B cell (primary cell): ENCODE data around the gene CRELD2. TPM values are rescaled to one million over a fixed set of nuclear protein-coding genes. Genes with fewer than 3 reads are reported as not detected.

Experiments
- ATAC-seq: fragments of 200-7000 bp; cut with Tn5 transposase; one replicate; pipeline ENCODE4 v1.10.0; 2021; ENCODE audit warnings: low read depth, mild to moderate bottlenecking, moderate number of reproducible peaks, moderate library complexity
- CTCF ChIA-PET: fragments of 350-600 bp; sonication (Branson Sonifier 250); formaldehyde crosslinking; loops from one replicate; lab custom pipeline; 2021; ENCODE audit warnings: antibody characterized with exemption, inconsistent platforms; lab: Charles Lee
- POLR2A ChIA-PET: fragments of 350-600 bp; sonication (Branson Sonifier 250); formaldehyde crosslinking; loops from one replicate; lab custom pipeline; 2021; ENCODE audit warnings: antibody characterized with exemption; lab: Charles Lee
- DNase-seq: peaks from one replicate; pipeline ENCODE4 v3.0.0; 2013
- H2AFZ ChIP-seq: 2 replicates; pipeline ENCODE4 v1.6.1; 2012; ENCODE audit warnings: mild to moderate bottlenecking, low read depth, low read length; ENCODE audit not compliant: insufficient read depth, poor library complexity, severe bottlenecking
- H3K27ac ChIP-seq, 2 donors: 1 replicate in 1 of 2; 2 replicates in 1 of 2; pipeline ENCODE4 v1.5.1; 2012 to 2013; ENCODE audit warnings: low read length in 2 of 2, mild to moderate bottlenecking in 2 of 2, moderate library complexity in 1 of 2
- H3K27me3 ChIP-seq, 4 experiments: fragments of 200-600 bp in 1 of 4; sonication (generic) in 1 of 4; replicated peaks in 1 of 4; 1 replicate in 2 of 4; 2 replicates in 2 of 4; pipeline versions ENCODE4 v1.6.1 to v1.7.0; 2013 to 2016; ENCODE audit warnings: low read length in 3 of 4, mild to moderate bottlenecking in 2 of 4, mixed read lengths in 1 of 4, moderate library complexity in 1 of 4; ENCODE audit not compliant: insufficient read depth in 4 of 4, control insufficient read depth in 3 of 4; ENCODE audit errors: control extremely low read depth in 1 of 4
- H3K36me3 ChIP-seq, 2 experiments: replicated peaks in 1 of 2; 1 replicate in 1 of 2; 2 replicates in 1 of 2; pipeline versions ENCODE4 v1.6.1 to v1.7.1; 2013; ENCODE audit warnings: low read length in 1 of 2; ENCODE audit not compliant: insufficient read depth in 2 of 2, control insufficient read depth in 1 of 2; ENCODE audit errors: control extremely low read depth in 1 of 2, extremely low read depth in 1 of 2
- H3K4me1 ChIP-seq, 2 donors: fragments of 200-600 bp in 1 of 2; sonication (generic) in 1 of 2; 1 replicate in 1 of 2; 2 replicates in 1 of 2; pipeline versions ENCODE4 v1.5.1 to v1.6.1; 2013 to 2017; ENCODE audit warnings: low read length in 2 of 2; ENCODE audit not compliant: control insufficient read depth in 2 of 2, insufficient read depth in 2 of 2
- H3K4me2 ChIP-seq: replicated peaks from 2 replicates; pipeline ENCODE3; 2012; ENCODE audit warnings: mild to moderate bottlenecking, low read depth, low read length; ENCODE audit not compliant: poor library complexity, severe bottlenecking
- H3K4me3 ChIP-seq, 5 experiments: fragments of 200-600 bp in 1 of 5; sonication (generic) in 1 of 5; 1 replicate in 3 of 5; 2 replicates in 2 of 5; pipeline versions ENCODE4 v1.5.1 to v1.7.0; 2011 to 2016; ENCODE audit warnings: low read length in 4 of 5, mild to moderate bottlenecking in 4 of 5, low read depth in 2 of 5, control low read depth in 1 of 5, moderate library complexity in 1 of 5; ENCODE audit not compliant: insufficient read depth in 1 of 5; ENCODE audit errors: control extremely low read depth in 1 of 5, extremely low read depth in 1 of 5
- H3K79me2 ChIP-seq: fragments of 200-600 bp; sonication (generic); one replicate; pipeline ENCODE4 v1.6.0; 2016; ENCODE audit warnings: low read length; ENCODE audit not compliant: control insufficient read depth, insufficient read depth
- H3K9ac ChIP-seq: fragments of 200-600 bp; sonication (generic); 2 replicates; pipeline ENCODE4 v1.6.1; 2017; ENCODE audit warnings: mild to moderate bottlenecking, low read length, moderate library complexity
- H3K9me3 ChIP-seq, 3 donors: one replicate each; pipeline versions ENCODE4 v1.6.1 to v1.7.1; 2013; ENCODE audit warnings: low read length in 2 of 3; ENCODE audit not compliant: control insufficient read depth in 2 of 3, insufficient read depth in 1 of 3; ENCODE audit errors: control extremely low read depth in 1 of 3
- H4K20me1 ChIP-seq: 2 replicates; pipeline ENCODE4 v1.6.0; 2012; ENCODE audit warnings: mild to moderate bottlenecking, low read length; ENCODE audit not compliant: insufficient read depth, control insufficient read depth, poor library complexity, severe bottlenecking
- H3K27ac Mint-ChIP-seq: one replicate; pipeline ENCODE4 v1.8.0; 2021; ENCODE audit warnings: mixed read lengths
- H3K27me3 Mint-ChIP-seq: one replicate; pipeline ENCODE4 v1.8.0; 2021; ENCODE audit warnings: mixed read lengths
- H3K4me1 Mint-ChIP-seq: one replicate; pipeline ENCODE4 v1.8.0; 2021; ENCODE audit warnings: mixed read lengths
- H3K4me3 Mint-ChIP-seq: one replicate; pipeline ENCODE4 v1.8.0; 2021; ENCODE audit warnings: mixed read lengths
- H3K9me3 Mint-ChIP-seq: one replicate; pipeline ENCODE4 v1.8.0; 2022; ENCODE audit warnings: mixed read lengths; ENCODE audit not compliant: insufficient read depth
- EZH2 ChIP-seq: IDR thresholded peaks from 2 replicates; pipeline ENCODE4 v1.6.1; 2012; ENCODE audit warnings: borderline replicate concordance, low read depth, mild to moderate bottlenecking, moderate library complexity, low read length; ENCODE audit not compliant: insufficient read depth, poor library complexity, severe bottlenecking
- WGBS: methylation state at CpG from one replicate; pipeline ENCODE4 v1.1.5; 2013; ENCODE audit warnings: missing lambda C conversion rate; ENCODE audit not compliant: insufficient coverage; 5-methylcytosine and 5-hydroxymethylcytosine counted together
- intact Hi-C: fragments of 100-400 bp; cut with micrococcal nuclease; formaldehyde crosslinking; loops from one replicate; pipeline ENCODE4 v1.10.0; 2022
- polyA plus RNA-seq: library from polyadenylated mRNA; depleted of rRNA; stranded (reverse); fragments of >200 nt; gene quantifications from 2 replicates; pipeline ENCODE4 v1.2.3, GENCODE V29; 2012
- total RNA-seq, 2 donors: library from RNA; stranded (reverse); fragments of 120-200 nt in 1 of 2; gene quantifications; 1 replicate in 1 of 2; 2 replicates in 1 of 2; pipeline versions ENCODE4 v1.2.3 to v1.2.4, GENCODE V29; 2013 to 2022
- TF ChIP-seq, protein P1 (sequence below): fragments of 200-600 bp; IDR thresholded peaks from one replicate; pipeline ENCODE4 v1.8.0; 2022; ENCODE audit warnings: antibody characterized with exemption, mild to moderate bottlenecking

Gene CRELD2
- total and polyA plus RNA-seq, 2 donors (not counting 1 experiment from before 2014, with no cell fraction given): 35.9 to 41.9 TPM

GRCh38 chr22:49956914-49957825 lies 38.7 kb downstream of the CRELD2 start:
- no peak for ATAC-seq
- POLR2A ChIA-PET: interaction anchor here (0.6 to 1.8 kb wide), 7 partner anchors 9 to 238 kb away, joined by 3 to 11 read pairs (median 5); no protein-coding TSS in a partner anchor

More at GRCh38 chr22:49956914-49957825, 38.7 kb downstream of the CRELD2 start:
- DNase-seq: no peak
- Mint-ChIP-seq H3K4me1 (peaks cover 14% of the 10 kb centered on the region), H3K27ac (no peak overlapping the region), H3K4me3 (no peak overlapping the region), H3K9me3 (no peaks in the 10 kb centered on the region), H3K27me3 (no peaks in the 10 kb centered on the region)
- no peak for TF ChIP-seq EZH2
- TF ChIP-seq, protein P1, sequence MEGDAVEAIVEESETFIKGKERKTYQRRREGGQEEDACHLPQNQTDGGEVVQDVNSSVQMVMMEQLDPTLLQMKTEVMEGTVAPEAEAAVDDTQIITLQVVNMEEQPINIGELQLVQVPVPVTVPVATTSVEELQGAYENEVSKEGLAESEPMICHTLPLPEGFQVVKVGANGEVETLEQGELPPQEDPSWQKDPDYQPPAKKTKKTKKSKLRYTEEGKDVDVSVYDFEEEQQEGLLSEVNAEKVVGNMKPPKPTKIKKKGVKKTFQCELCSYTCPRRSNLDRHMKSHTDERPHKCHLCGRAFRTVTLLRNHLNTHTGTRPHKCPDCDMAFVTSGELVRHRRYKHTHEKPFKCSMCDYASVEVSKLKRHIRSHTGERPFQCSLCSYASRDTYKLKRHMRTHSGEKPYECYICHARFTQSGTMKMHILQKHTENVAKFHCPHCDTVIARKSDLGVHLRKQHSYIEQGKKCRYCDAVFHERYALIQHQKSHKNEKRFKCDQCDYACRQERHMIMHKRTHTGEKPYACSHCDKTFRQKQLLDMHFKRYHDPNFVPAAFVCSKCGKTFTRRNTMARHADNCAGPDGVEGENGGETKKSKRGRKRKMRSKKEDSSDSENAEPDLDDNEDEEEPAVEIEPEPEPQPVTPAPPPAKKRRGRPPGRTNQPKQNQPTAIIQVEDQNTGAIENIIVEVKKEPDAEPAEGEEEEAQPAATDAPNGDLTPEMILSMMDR: no peak
- Histone ChIP-seq H4K20me1 (peaks cover 11% of the 10 kb centered on the region), H3K4me2 (no peak overlapping the region), H3K9me3 (no peaks in the 10 kb centered on the region), H3K79me2 (peaks cover 15% of the 10 kb centered on the region), H3K9ac (no peak overlapping the region), H3K4me3 (no peak overlapping the region), H3K4me1 (peaks cover 6 to 15% of the 10 kb centered on the region in 2 donors), H3K27ac (no peak overlapping the region), H2AFZ (no peak overlapping the region), H3K27me3 (no peaks in the 10 kb centered on the region), H3K36me3 (peaks cover 0 to 4% of the 10 kb centered on the region in 2 experiments)
- intact Hi-C loops: no loop called here
- WGBS: 92% methylated on average over 16 of the region's 20 CpGs
- CTCF ChIA-PET: interaction anchor here (0.9 to 5.9 kb wide), 3 partner anchors 20 to 73 kb away, joined by 3 to 60 read pairs (median 17); no protein-coding TSS in a partner anchor
